Prostate gland (tissue), 2 donors: ENCODE measurements around the gene RNF39. TPM values are rescaled to one million over a fixed set of nuclear protein-coding genes. Genes with fewer than 3 reads are reported as not detected.
"Not testable (repeated sequence)": the region's sequence is repeated elsewhere in the genome, so short reads cannot be mapped to it uniquely, and the experiment has no call there.

Source experiments
- DNase-seq: peaks from one replicate; pipeline ENCODE4 v3.0.0-alpha.2; 2019; ENCODE audit warnings: low spot score
- H3K27ac ChIP-seq, 2 donors: fragments of 200-600 bp; sonication (generic); 2 replicates each; pipeline ENCODE4 v1.5.1; 2017 to 2019
- H3K27me3 ChIP-seq: fragments of 200-600 bp; sonication (generic); replicated peaks from 2 replicates; pipeline ENCODE4 v1.5.1; 2019; ENCODE audit not compliant: insufficient read depth
- H3K36me3 ChIP-seq, 2 donors: fragments of 200-600 bp; sonication (generic); 1 replicate in 1 of 2; 2 replicates in 1 of 2; pipeline versions ENCODE4 v1.5.1 to v1.8.1; 2017 to 2019
- H3K4me1 ChIP-seq: fragments of 200-600 bp; sonication (generic); replicated peaks from 2 replicates; pipeline ENCODE4 v1.5.1; 2019
- H3K4me3 ChIP-seq, 2 donors: fragments of 200-600 bp; sonication (generic); 2 replicates each; pipeline ENCODE4 v1.5.1; 2017 to 2019
- H3K9me3 ChIP-seq: fragments of 200-600 bp; sonication (generic); 2 replicates; pipeline ENCODE4 v1.5.1; 2017
- POLR2A ChIP-seq: fragments of 450-650 bp; IDR thresholded peaks from one replicate; pipeline ENCODE4 v1.6.1; 2016; ENCODE audit warnings: antibody characterized with exemption, mild to moderate bottlenecking
- POLR2AphosphoS5 ChIP-seq: sonication (generic); formaldehyde crosslinking; IDR thresholded peaks from one replicate; pipeline ENCODE4 v1.6.1; 2017; ENCODE audit warnings: antibody characterized with exemption
- WGBS: methylation state at CpG from one replicate; pipeline ENCODE4 v1.1.5; 2018; 5-methylcytosine and 5-hydroxymethylcytosine counted together
- intact Hi-C: fragments of 100-400 bp; cut with DNase I; formaldehyde crosslinking; loops from one replicate; pipeline ENCODE4 v1.14.2; 2022
- total RNA-seq, 2 donors: library from RNA; depleted of rRNA; stranded (reverse); fragments of >200 nt; gene quantifications; one replicate each; pipeline ENCODE4 v1.1.0, GENCODE V29; 2016
- TF ChIP-seq, protein P1 (sequence below), 4 experiments: fragments of 200-600 bp in 2 of 4; fragments of 450-650 bp in 2 of 4; sonication (generic) in 2 of 4; IDR thresholded peaks; 1 replicate in 3 of 4; 2 replicates in 1 of 4; pipeline ENCODE4 v1.5.1; 2016 to 2019; ENCODE audit warnings: antibody characterized with exemption in 4 of 4, mild to moderate bottlenecking in 2 of 4, moderate library complexity in 2 of 4

The RNF39 gene, protein sequence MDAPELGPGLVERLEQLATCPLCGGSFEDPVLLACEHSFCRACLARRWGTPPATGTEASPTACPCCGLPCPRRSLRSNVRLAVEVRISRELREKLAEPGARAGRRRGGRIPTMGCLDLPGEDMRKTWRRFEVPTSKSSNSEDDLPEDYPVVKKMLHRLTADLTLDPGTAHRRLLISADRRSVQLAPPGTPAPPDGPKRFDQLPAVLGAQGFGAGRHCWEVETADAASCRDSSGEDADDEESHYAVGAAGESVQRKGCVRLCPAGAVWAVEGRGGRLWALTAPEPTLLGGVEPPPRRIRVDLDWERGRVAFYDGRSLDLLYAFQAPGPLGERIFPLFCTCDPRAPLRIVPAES
- total RNA-seq: 10 to 100 TPM in 1 of 2 donors, 1 to 10 TPM in 1; 9.0 to 29.1 TPM

DNA sequence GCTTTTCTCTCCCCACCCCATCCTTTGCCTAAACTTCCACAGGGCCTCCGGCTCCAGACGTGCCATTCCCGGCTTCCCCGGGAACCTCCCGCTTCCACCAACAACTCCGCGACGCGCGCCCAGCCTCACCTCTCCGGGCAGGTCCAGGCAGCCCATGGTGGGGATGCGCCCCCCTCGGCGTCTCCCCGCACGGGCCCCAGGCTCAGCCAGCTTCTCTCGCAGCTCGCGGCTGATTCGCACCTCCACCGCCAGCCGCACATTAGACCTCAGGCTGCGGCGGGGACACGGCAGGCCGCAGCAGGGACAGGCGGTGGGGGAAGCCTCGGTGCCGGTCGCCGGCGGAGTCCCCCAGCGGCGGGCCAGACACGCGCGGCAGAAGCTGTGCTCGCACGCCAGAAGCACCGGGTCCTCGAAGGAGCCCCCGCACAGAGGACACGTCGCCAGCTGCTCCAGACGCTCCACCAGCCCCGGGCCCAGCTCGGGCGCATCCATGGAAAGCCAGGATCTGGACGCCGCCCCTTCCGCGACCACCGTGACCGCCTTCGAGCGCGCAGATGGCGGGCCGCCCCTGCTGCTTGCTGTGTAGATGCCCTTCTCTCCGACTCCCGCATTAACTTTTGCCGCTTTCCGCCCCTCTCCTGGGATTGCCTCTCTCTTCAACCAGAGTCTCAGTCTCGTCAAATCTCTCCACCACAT lies at the start of gene RNF39:
TSS of gene RNF39 (minus strand) at position 676 of the 696 bp plus-strand sequence. CDS start at position 492, 184 bp downstream.
- no peaks in the 10 kb centered on the region for H3K9me3 ChIP-seq
- no peaks in the 10 kb centered on the region for H3K36me3 ChIP-seq
- peak within 1 kb of the TSS; percentile 55 to 57 for H3K4me3 ChIP-seq
- DNase-seq: peak; percentile 13
- TF ChIP-seq POLR2A (peak; percentile 85), POLR2AphosphoS5 (no peak)
- H3K4me1 ChIP-seq: no peaks in the 10 kb centered on the region
- peak within 1 kb of the TSS; percentile 77 to 88 for H3K27ac ChIP-seq
- intact Hi-C loops: no loop called here
- H3K27me3 ChIP-seq: no peaks in the 10 kb centered on the region
- WGBS: under 1% methylated on average over 55 of the region's 64 CpGs

DNA sequence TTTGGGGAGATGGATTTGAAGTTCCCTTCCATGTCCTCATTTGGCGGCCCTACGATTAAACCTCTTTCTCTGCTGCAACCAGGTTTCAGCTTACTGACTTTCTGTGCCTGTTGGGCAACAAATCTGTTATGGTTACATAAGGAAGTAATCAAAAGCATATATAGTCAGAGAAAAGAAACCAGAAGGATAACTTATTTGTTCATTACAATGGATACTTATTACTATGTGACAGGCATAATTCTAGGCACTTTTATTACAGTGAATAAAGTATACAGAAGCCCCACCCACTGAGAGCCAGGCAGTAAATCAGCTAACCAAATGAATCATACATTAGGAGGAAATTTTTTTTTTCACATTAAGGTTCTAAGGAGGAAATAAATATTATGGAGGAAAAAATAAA lies 46.9 kb upstream of the RNF39 start:
- TF ChIP-seq POLR2AphosphoS5 (no peak), POLR2A (no peak)
- TF ChIP-seq, protein P1, sequence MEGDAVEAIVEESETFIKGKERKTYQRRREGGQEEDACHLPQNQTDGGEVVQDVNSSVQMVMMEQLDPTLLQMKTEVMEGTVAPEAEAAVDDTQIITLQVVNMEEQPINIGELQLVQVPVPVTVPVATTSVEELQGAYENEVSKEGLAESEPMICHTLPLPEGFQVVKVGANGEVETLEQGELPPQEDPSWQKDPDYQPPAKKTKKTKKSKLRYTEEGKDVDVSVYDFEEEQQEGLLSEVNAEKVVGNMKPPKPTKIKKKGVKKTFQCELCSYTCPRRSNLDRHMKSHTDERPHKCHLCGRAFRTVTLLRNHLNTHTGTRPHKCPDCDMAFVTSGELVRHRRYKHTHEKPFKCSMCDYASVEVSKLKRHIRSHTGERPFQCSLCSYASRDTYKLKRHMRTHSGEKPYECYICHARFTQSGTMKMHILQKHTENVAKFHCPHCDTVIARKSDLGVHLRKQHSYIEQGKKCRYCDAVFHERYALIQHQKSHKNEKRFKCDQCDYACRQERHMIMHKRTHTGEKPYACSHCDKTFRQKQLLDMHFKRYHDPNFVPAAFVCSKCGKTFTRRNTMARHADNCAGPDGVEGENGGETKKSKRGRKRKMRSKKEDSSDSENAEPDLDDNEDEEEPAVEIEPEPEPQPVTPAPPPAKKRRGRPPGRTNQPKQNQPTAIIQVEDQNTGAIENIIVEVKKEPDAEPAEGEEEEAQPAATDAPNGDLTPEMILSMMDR (IDR thresholded peaks at IDR 0.05): no peak
- Histone ChIP-seq H3K27me3 (peaks cover 1% of the 10 kb centered on the region), H3K4me1 (no peaks in the 10 kb centered on the region), H3K36me3 (no peaks in the 10 kb centered on the region), H3K9me3 (no peaks in the 10 kb centered on the region), H3K4me3 (no peak overlapping the region), H3K27ac (no peak overlapping the region)
- intact Hi-C loops: no loop called here
- 21% methylated on average over 2 of the region's 2 CpGs for WGBS
- no peak for DNase-seq

DNA sequence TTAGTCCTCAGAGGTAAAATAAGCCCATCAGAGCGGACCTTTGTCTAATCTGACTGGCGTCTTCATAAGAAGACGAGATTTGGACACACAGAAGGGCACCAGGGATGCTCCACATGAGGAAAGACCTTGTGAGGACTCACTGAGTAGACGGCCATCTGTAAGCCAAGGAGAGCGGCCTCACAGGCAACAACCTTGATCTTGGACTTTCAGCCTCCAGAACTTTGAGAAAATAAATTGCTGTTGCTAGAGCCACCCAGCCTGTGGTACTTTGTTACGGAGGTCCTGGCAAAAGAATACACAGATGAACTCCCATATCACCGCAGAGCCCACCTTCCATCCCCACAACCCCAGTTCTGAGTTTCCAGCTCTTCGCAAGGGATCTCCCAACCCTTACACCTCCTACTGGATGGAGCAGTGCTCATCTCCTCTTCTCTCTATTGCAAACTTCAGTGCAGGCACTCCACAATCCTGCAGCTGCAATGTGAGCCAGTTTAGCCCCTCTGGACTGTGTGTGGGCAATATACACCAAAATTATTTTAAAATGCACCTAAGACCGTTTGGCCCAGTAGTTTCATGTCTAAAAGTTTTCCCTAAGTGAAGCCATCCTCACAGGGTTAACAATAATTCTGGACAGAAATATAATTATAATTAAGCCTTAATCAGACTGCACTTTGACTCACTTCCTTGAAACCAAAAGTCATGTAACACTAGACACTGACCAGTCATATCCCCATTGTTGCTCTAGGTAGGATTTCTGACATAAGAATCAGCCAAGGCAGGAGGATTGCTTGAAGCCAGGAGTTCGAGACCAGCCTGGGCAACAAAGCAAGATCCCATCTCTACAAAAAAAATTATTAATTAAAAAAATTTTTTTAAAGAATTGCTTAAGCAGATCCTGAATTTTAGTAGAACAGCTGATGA lies 46.1 kb upstream of the RNF39 start:
- intact Hi-C loops: no loop called here
- H3K9me3 ChIP-seq: no peaks in the 10 kb centered on the region
- no peak overlapping the region for H3K27ac ChIP-seq
- no peaks in the 10 kb centered on the region for H3K27me3 ChIP-seq
- H3K4me3 ChIP-seq: no peak overlapping the region
- WGBS: 84% methylated on average over 10 of the region's 10 CpGs
- TF ChIP-seq POLR2A (no peak), POLR2AphosphoS5 (no peak)
- H3K4me1 ChIP-seq: no peaks in the 10 kb centered on the region
- no peak for DNase-seq
- no peaks in the 10 kb centered on the region for H3K36me3 ChIP-seq

DNA sequence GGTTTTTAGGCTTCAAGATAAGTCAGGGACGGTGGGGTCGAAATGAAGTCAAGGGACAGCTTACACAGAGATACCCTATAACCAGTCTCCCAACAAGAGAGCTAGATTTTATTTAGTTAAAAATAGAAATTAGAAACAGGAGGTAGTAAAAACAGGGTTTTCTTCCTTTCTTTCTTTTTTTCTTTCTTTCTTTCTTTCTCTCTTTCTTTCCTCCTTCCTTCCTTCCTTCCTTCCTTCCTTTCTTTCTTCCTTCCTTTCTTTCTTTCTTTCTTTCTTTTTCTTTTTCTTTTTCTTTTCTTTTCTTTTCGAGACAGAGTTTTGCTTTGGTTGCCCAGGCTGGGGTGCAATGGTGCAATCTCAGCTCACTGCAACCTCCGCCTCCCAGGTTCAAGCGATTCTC lies 43.1 kb upstream of the RNF39 start:
- 93% methylated on average over 5 of the region's 5 CpGs for WGBS
- H3K9me3 ChIP-seq, H3K4me1 ChIP-seq, DNase-seq, H3K27ac ChIP-seq, H3K27me3 ChIP-seq, H3K4me3 ChIP-seq, H3K36me3 ChIP-seq, intact Hi-C loops: not testable (repeated sequence)

DNA sequence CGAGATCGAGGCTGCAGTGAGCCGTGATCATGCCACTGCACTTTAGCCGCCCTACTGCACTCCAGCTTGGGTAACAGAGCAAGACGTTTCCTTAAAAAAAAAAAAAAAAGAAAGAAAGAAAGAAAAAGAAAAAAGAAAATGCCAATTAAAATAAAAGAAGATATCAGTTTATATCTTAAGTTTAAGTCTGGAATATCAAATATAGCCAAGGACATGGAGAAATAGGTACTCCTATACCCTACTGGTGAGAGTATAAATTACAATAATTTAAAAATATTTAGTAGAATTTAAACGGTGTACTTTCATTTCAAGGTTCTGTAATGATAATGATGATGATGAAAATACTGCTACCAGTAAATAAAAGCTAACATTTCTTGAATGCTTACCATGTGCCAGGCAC lies 41.2 kb upstream of the RNF39 start:
- 79% methylated on average over 6 of the region's 6 CpGs for WGBS
- no peak for DNase-seq
- TF ChIP-seq POLR2A: no peak
- TF ChIP-seq, protein P1 (IDR thresholded peaks at IDR 0.05): peak in 1 of 4 experiments; percentile 16
- Histone ChIP-seq H3K9me3 (no peaks in the 10 kb centered on the region), H3K4me1 (no peaks in the 10 kb centered on the region), H3K27ac (no peak overlapping the region), H3K27me3 (peaks cover 3% of the 10 kb centered on the region), H3K36me3 (no peaks in the 10 kb centered on the region), H3K4me3 (no peak overlapping the region)
- intact Hi-C loops: no loop called here

DNA sequence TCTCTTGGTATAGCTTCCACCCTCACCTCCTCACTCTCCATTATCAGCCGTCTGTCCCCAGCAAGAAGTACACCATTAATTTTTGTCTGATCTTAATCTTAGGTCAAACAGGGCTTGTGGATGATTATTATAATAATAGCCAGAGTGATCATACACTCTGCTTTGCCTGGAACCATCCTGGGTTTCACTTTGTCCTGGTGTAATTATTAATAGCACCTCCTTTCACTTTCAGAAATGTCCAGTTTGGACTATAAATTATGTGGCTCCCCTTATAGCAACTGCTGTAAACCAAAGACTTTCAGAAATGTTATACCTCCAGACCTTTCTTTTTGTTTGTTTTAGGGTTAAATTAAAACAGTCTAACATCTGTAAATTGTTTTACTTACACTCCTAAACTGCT lies 38.3 kb upstream of the RNF39 start:
- DNase-seq: no peak
- Histone ChIP-seq H3K4me1 (no peaks in the 10 kb centered on the region), H3K36me3 (no peaks in the 10 kb centered on the region), H3K9me3 (no peaks in the 10 kb centered on the region), H3K27me3 (peaks cover 3% of the 10 kb centered on the region), H3K27ac (no peak overlapping the region), H3K4me3 (no peak overlapping the region)
- TF ChIP-seq POLR2AphosphoS5 (no peak), POLR2A (no peak)
- TF ChIP-seq, protein P1 (IDR thresholded peaks at IDR 0.05): no peak
- WGBS: 27% methylated on average over 1 of the region's 1 CpG
- intact Hi-C loops: no loop called here
